Immature natural killer cell (primary cell): Measurements from ENCODE around the gene RPS15. TPM values are rescaled to one million over a fixed set of nuclear protein-coding genes. Genes with fewer than 3 reads are reported as not detected.
A peak's percentile ranks its signal among the peaks of the same experiment; 100 is the strongest.
"Not testable (repeated sequence)": the region's sequence is repeated elsewhere in the genome, so short reads cannot be mapped to it uniquely, and the experiment has no call there.

ENCODE experiments used
- DNase-seq, 3 donors: peaks; one replicate each; pipeline ENCODE4 v3.0.0; 2022; ENCODE audit warnings: mixed read lengths in 1 of 3
- H3K27ac Mint-ChIP-seq, 6 donors: one replicate each; pipeline ENCODE4 v1.8.0; 2020; ENCODE audit warnings: mixed read lengths in 6 of 6, mild to moderate bottlenecking in 5 of 6, inconsistent platforms in 4 of 6, moderate library complexity in 3 of 6
- H3K27me3 Mint-ChIP-seq, 3 donors: one replicate each; pipeline ENCODE4 v1.8.0; 2020 to 2021; ENCODE audit warnings: low read depth in 3 of 3, mild to moderate bottlenecking in 3 of 3, mixed read lengths in 3 of 3, moderate library complexity in 3 of 3, inconsistent platforms in 1 of 3
- H3K36me3 Mint-ChIP-seq, 3 donors: one replicate each; pipeline ENCODE4 v1.8.0; 2020; ENCODE audit warnings: mixed read lengths in 3 of 3, inconsistent platforms in 2 of 3, mild to moderate bottlenecking in 2 of 3
- H3K4me1 Mint-ChIP-seq, 2 donors: one replicate each; pipeline ENCODE4 v1.8.0; 2020; ENCODE audit warnings: inconsistent platforms in 2 of 2, mild to moderate bottlenecking in 2 of 2, mixed read lengths in 2 of 2, moderate library complexity in 1 of 2
- H3K4me3 Mint-ChIP-seq, 5 donors: one replicate each; pipeline ENCODE4 v1.8.0; 2020; ENCODE audit warnings: mild to moderate bottlenecking in 5 of 5, mixed read lengths in 5 of 5, inconsistent platforms in 3 of 5, moderate library complexity in 3 of 5
- H3K9me3 Mint-ChIP-seq, 6 donors: one replicate each; pipeline ENCODE4 v1.8.0; 2020; ENCODE audit warnings: mild to moderate bottlenecking in 6 of 6, mixed read lengths in 6 of 6, inconsistent platforms in 4 of 6, moderate library complexity in 3 of 6
- polyA plus RNA-seq, 3 donors: library from polyadenylated mRNA; unstranded; fragments of 300-500 nt; fragmentation: Illumina TruSeq; gene quantifications; one replicate each; pipeline ENCODE4 v1.2.3, GENCODE V29; 2021

The RPS15 gene
- polyA plus RNA-seq, 3 donors from 2014 or later: 1,383 to 2,244 (median 1,622) TPM

DNA sequence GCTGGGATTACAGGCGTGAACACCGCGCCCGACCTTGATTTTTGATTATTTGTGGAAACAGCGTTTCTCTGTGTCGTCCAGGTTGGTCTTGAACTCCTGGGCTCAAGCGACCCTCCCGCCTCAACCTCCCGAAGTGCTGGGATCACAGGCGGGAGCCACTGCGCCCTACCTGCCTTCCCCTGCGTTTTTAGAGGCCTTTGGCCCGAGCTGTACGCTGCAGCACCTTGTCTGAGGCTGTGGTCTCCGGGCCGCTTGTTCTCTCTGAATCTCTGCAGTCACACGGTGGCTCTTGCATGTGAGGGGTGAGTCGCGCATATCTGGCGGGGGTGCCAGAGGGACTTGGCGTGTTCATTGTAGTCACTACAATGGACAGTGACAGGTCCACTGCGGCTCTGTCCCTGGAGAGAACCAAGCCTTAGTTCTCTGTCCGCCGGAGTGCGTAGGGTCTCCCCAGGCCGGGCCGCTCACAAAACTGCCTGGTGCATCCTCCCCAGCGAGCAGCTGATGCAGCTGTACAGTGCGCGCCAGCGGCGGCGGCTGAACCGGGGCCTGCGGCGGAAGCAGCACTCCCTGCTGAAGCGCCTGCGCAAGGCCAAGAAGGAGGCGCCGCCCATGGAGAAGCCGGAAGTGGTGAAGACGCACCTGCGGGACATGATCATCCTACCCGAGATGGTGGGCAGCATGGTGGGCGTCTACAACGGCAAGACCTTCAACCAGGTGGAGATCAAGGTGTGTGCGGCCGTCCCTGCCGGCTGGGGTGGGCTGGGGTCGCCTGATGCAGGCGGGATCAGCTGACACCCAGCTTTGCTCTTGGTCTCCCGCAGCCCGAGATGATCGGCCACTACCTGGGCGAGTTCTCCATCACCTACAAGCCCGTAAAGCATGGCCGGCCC, 1.6 kb downstream of the RPS15 start:
- Mint-ChIP-seq H3K27ac (peak overlapping the region; percentile 72 to 97 (median 88)), H3K36me3 (peaks cover 0 to 11% (median 3%) of the 10 kb centered on the region in 3 donors), H3K27me3 (peaks cover 5 to 21% (median 12%) of the 10 kb centered on the region in 3 donors), H3K4me1 (peaks cover 22 to 43% of the 10 kb centered on the region in 2 donors), H3K4me3 (peak overlapping the region; percentile 95 to 99 (median 96))
- not testable (repeated sequence) for H3K9me3 Mint-ChIP-seq, DNase-seq

DNA sequence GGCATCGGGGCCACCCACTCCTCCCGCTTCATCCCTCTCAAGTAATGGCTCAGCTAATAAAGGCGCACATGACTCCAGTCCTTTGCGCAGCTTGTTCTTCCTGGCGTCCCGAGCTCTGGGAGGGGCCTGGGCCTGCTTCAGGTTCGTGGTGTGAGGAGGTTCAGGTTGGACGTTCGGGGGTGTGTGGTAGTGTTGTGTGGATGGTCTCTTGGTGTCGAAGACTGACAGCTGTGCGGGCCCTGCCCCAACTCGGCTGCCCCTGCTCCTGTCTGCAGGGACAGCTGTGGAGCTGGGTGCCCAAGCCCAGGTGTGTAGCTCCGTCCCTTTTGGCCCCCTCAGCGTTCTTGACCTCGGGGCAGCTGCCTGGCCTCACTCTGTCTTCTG, 2.2 kb downstream of the RPS15 start:
- peaks cover 8 to 24% (median 15%) of the 10 kb centered on the region in 3 donors for H3K27me3 Mint-ChIP-seq
- H3K4me1 Mint-ChIP-seq: peaks cover 22 to 45% of the 10 kb centered on the region in 2 donors
- H3K36me3 Mint-ChIP-seq: peaks cover 0 to 11% (median 1%) of the 10 kb centered on the region in 3 donors
- DNase-seq: no peak
- peak overlapping the region in 4 of 5 donors; percentile 68 to 99 (median 97) for H3K4me3 Mint-ChIP-seq
- peak overlapping the region in 2 of 6 donors; percentile 45 to 65 for H3K27ac Mint-ChIP-seq
- no peaks in the 10 kb centered on the region for H3K9me3 Mint-ChIP-seq

DNA sequence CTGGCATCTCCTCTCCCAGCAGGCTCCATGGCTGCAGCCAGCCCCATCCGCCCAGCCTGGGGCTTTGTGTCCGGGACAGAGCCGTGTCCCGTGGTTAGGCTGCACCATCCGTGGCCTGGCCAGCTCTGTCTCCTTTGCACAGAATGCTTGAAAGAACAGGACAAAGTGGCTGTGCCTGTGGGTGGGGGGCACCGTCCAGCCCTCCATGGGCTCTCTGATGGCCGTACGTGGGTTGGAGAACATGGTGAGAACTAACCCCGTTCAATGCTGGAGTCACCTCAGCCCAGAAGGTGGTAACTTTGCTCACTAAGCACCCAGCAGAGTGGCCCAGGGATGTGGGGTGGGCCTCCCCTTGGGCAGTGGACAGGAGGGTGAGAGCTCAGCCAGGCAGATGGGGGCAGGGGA, 2.8 kb downstream of the RPS15 start:
- H3K27me3 Mint-ChIP-seq: peaks cover 9 to 25% (median 13%) of the 10 kb centered on the region in 3 donors
- H3K27ac Mint-ChIP-seq: peak overlapping the region in 1 of 6 donors; percentile 45
- no peaks in the 10 kb centered on the region for H3K9me3 Mint-ChIP-seq
- H3K36me3 Mint-ChIP-seq: peaks cover 0 to 11% (median 0%) of the 10 kb centered on the region in 3 donors
- H3K4me3 Mint-ChIP-seq: peak overlapping the region in 4 of 5 donors; percentile 21 to 99 (median 97)
- H3K4me1 Mint-ChIP-seq: peaks cover 22 to 45% of the 10 kb centered on the region in 2 donors
- no peak for DNase-seq

DNA sequence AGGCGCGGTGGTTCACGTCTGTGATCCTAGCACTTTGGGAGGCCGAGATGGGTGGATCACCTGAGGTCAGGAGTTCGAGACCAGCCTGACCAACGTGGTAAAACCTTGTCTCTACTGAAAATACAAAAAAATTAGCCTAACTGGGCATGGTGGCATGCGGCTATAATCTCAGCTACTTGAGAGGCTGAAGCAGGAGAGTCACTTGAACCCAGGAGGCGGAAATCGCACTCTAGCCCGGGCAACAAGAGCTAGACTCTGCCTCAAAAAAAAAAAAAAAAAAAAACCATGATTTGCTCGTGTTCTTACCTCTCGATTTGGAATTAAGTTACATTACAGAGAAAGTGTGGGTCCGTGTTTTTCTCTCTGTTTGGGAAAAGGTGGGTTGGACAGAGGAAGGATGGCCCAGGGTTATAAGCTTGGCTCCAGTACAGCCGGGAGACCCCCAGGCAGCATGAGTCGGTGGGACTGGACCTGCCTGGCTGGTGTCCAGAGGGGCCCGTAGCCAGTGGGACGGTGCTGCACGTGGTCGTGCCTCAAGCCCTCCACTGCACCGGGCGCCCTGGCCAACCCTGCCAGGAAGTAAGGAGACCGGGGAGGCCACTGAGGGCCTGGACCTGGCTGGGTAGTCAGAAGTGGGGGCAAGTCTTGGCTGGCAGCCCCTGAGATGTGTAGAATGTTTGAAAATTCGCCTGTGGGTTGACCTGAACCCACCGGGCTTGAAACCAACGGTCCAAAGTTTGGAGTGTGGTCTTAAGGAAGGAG, 3.7 kb downstream of the RPS15 start:
- peak overlapping the region in 3 of 6 donors; percentile 12 to 68 (median 67) for H3K27ac Mint-ChIP-seq
- peaks cover 22 to 47% of the 10 kb centered on the region in 2 donors for H3K4me1 Mint-ChIP-seq
- H3K4me3 Mint-ChIP-seq: peak overlapping the region in 3 of 5 donors; percentile 14 to 96 (median 36)
- no peak for DNase-seq
- H3K36me3 Mint-ChIP-seq: peaks cover 0 to 11% (median 0%) of the 10 kb centered on the region in 3 donors
- H3K27me3 Mint-ChIP-seq: peaks cover 9 to 25% (median 13%) of the 10 kb centered on the region in 3 donors
- H3K9me3 Mint-ChIP-seq: no peaks in the 10 kb centered on the region

DNA sequence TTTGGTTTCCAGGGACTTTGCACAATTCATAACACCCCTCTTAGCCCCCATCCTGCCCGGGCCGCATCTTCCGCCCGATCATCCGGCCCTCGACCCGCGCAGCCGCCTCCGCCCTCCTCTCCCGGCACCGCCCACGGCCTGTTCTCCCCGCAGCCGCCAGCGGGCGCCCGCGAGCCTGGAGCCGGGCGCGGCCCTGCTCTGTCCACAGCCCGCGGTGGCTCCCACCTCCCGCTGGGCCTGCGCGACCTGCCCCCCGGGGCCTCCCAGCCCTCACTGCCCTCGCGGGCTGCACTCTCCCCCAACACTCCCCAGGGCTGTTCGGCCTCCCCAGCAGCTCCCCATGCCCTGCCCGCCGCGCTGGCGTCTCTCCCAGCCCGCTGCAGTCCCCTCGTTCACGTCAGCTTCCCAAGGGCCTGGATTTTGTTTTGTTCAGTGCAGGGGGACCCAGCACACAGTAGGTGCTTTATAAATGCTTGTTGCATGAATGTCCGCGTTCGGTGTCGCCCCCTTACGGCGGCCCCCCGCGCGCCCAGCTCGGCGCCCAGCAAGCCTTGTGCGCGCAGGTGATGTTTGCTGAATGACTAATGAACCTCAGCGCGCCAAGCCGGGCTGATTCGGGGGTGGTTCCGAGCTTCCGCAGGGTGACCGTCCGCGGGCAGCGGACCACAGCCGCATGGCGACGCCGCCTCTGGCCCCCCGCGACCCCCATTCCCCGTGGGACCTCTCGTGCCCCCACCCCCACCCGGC, 7.2 kb downstream of the RPS15 start:
- H3K27me3 Mint-ChIP-seq: peaks cover 10 to 36% (median 14%) of the 10 kb centered on the region in 3 donors
- peaks cover 0 to 7% (median 0%) of the 10 kb centered on the region in 3 donors for H3K36me3 Mint-ChIP-seq
- H3K9me3 Mint-ChIP-seq: no peaks in the 10 kb centered on the region
- peaks cover 23 to 40% of the 10 kb centered on the region in 2 donors for H3K4me1 Mint-ChIP-seq
- peak overlapping the region in 4 of 6 donors; percentile 44 to 76 (median 55) for H3K27ac Mint-ChIP-seq
- peak overlapping the region; percentile 78 to 82 (median 79) for H3K4me3 Mint-ChIP-seq
- peak; percentile 79 to 84 (median 82) for DNase-seq

DNA sequence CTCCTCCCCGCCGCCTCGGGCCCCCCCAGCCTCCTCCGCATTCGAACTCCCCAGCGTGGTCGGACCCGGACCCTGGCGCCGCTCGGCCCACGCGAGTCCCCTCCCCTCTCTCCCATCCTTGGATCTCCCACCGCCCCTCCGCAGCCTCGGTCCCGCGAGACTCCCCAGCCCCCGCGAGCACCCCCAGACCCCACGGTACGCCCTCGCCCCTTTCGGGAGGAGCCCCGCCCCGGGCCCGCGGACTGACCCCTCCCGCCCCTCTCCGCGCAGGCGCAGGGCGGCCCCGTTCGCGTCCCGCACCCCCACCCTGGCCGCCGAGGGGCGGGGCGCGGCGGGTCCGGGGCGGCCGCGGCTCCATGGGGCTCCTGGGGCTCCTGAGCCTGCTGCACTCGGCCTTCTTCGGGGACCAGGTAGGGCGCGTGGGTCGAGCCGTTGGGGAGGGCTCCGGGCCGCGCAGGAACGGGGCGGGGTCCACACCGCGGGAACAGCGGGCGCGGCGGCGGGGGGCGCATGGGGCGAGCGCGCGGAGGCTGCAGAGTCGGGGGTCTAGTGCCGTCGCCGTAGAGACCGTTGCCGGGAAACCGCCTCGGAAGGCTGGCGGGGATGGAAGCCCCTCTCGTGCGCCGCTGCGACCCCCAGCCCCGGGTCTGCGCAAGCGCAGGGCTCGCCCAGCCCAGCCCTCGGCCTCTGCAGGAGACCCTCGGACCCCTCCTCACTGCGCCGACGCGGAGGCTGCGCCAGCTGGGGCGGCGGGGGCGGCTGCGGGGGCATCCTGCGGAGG, 7.9 kb downstream of the RPS15 start:
- no peaks in the 10 kb centered on the region for H3K9me3 Mint-ChIP-seq

DNA sequence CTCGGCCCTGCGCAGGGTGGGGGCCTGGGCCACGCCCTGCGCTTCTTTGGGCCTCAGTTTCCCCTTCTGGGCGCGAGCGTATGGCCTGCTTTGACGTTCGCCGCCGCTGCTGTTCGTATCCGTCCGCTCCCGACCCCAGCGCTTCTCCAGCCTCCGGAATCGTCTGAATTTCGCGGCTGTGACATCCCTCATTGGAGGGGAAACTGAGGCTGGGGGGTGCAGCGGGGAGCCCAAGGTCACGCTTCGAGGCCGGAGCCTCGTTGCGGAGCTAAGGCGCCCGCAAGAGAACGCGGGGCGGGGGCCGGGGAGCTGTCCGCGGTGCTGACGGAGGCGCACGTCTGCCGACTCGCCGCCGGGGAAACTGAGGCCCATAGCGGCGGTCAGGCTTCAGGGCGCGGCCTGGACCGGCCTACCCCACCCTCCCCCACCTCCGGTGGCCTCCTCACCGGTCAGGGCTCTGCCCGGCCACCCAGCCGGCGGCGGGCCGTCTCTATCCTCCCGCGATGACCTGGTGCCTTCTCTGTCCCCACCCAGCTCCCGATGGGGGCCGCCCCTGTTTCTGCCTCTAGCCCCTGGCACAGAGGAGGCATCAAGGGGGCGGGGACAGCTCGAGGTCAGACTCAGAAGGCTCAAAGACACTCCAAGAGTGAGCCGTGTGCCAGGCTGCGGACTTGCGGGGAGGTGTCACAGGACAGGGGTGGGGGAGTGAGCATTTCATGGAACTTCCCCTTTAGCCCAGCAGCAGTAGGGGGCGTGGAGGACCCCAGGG, 8.7 kb downstream of the RPS15 start:
- no peak overlapping the region for H3K27ac Mint-ChIP-seq
- peaks cover 21 to 38% of the 10 kb centered on the region in 2 donors for H3K4me1 Mint-ChIP-seq
- DNase-seq: peak in 1 of 3 donors; percentile 36
- H3K9me3 Mint-ChIP-seq: no peaks in the 10 kb centered on the region
- peak overlapping the region in 4 of 5 donors; percentile 53 to 69 (median 58) for H3K4me3 Mint-ChIP-seq
- H3K36me3 Mint-ChIP-seq: no peaks in the 10 kb centered on the region
- H3K27me3 Mint-ChIP-seq: peaks cover 17 to 43% (median 18%) of the 10 kb centered on the region in 3 donors

More for the DNA sequence above, 7.9 kb downstream of the RPS15 start:
- no peak for DNase-seq
- peaks cover 21 to 39% of the 10 kb centered on the region in 2 donors for H3K4me1 Mint-ChIP-seq
- H3K36me3 Mint-ChIP-seq: peaks cover 0 to 4% (median 0%) of the 10 kb centered on the region in 3 donors
- peaks cover 17 to 40% (median 18%) of the 10 kb centered on the region in 3 donors for H3K27me3 Mint-ChIP-seq
- no peak overlapping the region for H3K4me3 Mint-ChIP-seq
- no peak overlapping the region for H3K27ac Mint-ChIP-seq

DNA sequence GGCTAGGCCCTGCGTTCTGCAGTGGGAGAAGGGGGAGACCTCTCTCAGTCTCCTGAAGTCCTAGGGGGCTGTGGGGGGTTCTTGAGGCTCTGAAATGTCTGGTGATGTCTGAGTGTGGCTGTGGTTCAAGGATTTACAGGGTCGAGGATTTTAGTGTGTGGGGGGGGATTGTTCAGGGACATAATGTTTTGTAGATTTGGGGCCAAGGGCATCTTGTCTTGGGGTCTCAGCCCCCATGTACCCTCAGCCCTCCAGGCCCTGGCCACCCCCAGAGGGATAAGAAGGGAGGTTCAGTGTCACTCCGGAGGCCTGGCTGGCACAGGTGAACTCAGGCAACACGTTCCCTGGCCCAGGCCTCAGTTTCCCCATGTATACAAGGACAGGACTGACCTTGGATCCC, 9.3 kb downstream of the RPS15 start:
- Mint-ChIP-seq H3K4me1 (peaks cover 21 to 32% of the 10 kb centered on the region in 2 donors), H3K27me3 (peaks cover 17 to 41% (median 22%) of the 10 kb centered on the region in 3 donors), H3K4me3 (peak overlapping the region; percentile 48 to 69 (median 49)), H3K36me3 (no peaks in the 10 kb centered on the region), H3K27ac (peak overlapping the region in 1 of 6 donors; percentile 71), H3K9me3 (no peaks in the 10 kb centered on the region)
- no peak for DNase-seq

DNA sequence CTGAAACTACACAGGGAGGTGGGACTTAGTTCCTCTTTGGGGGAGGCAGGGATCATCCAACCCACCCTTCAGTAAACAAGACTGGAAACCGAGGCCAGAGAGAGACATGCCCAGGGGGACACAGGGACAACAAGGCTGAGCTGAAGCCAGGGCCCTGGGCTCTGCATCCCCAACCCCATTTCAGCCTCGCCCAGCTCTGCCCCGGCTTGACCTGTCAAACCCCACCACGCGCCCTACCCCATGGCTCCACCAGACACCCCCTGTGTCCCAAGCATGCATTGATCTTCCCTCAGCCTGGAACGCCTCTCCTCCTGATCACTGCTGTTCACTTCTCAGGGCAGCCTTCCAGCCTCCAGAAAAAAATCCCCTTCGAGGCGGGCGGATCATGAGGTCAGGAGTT, 9.7 kb downstream of the RPS15 start:
- Mint-ChIP-seq H3K27ac (no peak overlapping the region), H3K4me3 (peak overlapping the region in 2 of 5 donors; percentile 12 to 15), H3K9me3 (no peaks in the 10 kb centered on the region), H3K27me3 (peaks cover 17 to 41% (median 22%) of the 10 kb centered on the region in 3 donors), H3K36me3 (no peaks in the 10 kb centered on the region), H3K4me1 (peaks cover 21 to 30% of the 10 kb centered on the region in 2 donors)
- DNase-seq: no peak

DNA sequence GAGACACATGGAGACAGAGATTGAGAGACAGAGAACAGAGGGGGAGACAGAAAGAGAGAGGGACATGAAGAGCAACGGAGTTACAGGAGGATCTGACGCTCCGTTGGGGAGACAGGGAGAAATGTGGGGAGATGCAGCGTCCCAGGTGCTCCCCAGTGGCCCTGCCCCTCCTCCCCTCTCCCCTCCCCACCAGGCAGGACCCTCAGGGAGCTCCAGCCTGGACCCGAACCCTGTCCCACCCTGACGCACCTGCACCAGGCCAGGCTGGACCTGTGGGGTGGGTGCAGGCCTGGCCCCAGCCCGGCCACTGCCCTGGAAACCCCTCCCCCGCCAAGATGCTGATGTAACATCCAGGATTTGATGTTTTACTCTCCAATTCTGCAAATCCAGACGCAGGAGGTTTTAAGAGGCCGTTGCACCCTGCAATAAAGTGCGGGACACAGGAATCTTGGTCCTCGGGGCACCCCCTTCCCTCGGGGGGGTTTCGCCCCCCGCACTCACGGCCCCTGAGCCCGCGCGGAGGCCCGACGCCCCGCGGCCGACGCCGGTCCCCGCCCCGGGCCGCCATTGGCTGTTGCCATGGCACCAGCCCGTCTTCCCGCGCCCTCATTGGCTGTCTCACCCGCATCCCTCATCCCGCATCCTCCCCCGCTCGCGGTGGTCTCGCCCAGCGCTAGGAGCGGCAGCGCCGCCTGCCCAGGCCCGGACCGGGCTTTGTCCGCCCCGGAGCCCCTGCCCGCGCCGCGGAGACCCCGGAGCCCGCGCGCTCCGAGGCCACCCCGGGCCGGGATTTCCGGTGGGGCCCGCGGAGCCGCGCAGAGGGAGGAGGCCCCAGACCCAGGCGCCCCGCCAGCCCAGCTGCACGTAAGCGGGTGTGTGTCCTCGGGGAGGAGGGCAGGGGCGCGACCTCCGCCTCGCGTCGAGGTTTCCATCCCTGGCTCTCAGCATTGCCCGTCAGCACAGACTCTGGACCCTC, 11.6 kb downstream of the RPS15 start, which contains the start of gene APC2:
TSS of gene APC2 (plus strand) at position 655 of the 976 bp plus-strand sequence. CDS start 2,881 bp downstream, outside the sequence.
- peaks cover 21 to 25% of the 10 kb centered on the region in 2 donors for H3K4me1 Mint-ChIP-seq
- H3K27me3 Mint-ChIP-seq: peaks cover 18 to 36% (median 24%) of the 10 kb centered on the region in 3 donors
- peak within 1 kb of the TSS in 3 of 5 donors; percentile 26 to 62 (median 61) for H3K4me3 Mint-ChIP-seq
- H3K27ac Mint-ChIP-seq: peak within 1 kb of the TSS in 2 of 6 donors; percentile 30 to 45
- DNase-seq: peak in 2 of 3 donors; percentile 37 to 43
- H3K9me3 Mint-ChIP-seq: no peaks in the 10 kb centered on the region
- no peaks in the 10 kb centered on the region for H3K36me3 Mint-ChIP-seq
